Sigmoid colon (tissue), 4 donors: ENCODE results near the gene TEKT4.

Experiments used
- POLR2A ChIP-seq, 2 donors: fragments of 450-650 bp; IDR thresholded peaks; one replicate each; pipeline ENCODE4 v1.6.1; 2016; ENCODE audit warnings: antibody characterized with exemption in 2 of 2, mild to moderate bottlenecking in 2 of 2, moderate library complexity in 2 of 2
- POLR2AphosphoS5 ChIP-seq, 4 donors: sonication (generic); formaldehyde crosslinking; IDR thresholded peaks; one replicate each; pipeline ENCODE4 v1.6.1; 2017; ENCODE audit warnings: antibody characterized with exemption in 4 of 4
- TF ChIP-seq, protein P1 (sequence below), 4 experiments: fragments of 450-650 bp in 3 of 4; fragments of 200-600 bp in 1 of 4; IDR thresholded peaks; one replicate each; pipeline ENCODE4 v1.5.1; 2016 to 2019; ENCODE audit warnings: antibody characterized with exemption in 4 of 4, mild to moderate bottlenecking in 3 of 4, moderate library complexity in 2 of 4

DNA sequence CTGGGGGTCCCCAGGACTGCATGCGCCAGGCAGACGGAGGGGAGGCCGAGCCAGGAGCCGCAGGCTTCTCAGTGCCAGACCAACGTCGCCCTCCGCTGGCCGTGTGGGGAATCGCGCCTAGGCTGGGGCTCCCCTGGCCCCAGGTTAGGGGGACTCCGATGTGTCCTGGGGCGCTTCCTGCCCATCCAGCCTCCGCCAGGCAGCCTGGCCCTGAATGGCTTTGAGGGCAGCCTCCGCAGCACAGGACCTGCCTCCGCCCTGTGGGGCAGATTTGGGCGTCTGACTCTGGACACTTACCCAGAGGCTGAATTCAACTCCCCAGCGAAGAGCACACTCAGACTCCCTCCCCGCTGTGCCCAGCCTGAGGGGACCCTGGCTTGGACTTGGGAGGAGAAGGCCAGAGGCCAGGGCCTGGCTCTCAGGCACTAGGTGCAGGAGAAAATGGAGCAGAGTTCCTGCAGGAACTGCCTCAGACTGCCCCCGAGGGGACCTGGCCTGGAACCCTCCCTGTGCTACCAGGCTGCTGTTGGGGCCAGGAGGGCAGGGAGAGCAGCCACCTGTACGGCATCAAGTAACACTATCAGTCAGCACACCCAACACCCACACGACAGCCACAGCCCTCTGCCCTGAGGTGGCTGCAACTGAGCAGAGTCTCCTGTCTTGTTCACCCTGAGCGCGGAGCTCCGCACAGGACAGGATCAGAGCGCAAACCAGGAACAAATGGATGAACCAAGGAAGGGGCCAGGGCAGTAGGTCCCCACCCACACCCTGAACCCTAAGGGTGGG, 597 bp upstream of the TEKT4 start:
- TF ChIP-seq POLR2AphosphoS5 (IDR thresholded peaks at IDR 0.05) (no peak), POLR2A (IDR thresholded peaks at IDR 0.05) (no peak)
- TF ChIP-seq, protein P1, sequence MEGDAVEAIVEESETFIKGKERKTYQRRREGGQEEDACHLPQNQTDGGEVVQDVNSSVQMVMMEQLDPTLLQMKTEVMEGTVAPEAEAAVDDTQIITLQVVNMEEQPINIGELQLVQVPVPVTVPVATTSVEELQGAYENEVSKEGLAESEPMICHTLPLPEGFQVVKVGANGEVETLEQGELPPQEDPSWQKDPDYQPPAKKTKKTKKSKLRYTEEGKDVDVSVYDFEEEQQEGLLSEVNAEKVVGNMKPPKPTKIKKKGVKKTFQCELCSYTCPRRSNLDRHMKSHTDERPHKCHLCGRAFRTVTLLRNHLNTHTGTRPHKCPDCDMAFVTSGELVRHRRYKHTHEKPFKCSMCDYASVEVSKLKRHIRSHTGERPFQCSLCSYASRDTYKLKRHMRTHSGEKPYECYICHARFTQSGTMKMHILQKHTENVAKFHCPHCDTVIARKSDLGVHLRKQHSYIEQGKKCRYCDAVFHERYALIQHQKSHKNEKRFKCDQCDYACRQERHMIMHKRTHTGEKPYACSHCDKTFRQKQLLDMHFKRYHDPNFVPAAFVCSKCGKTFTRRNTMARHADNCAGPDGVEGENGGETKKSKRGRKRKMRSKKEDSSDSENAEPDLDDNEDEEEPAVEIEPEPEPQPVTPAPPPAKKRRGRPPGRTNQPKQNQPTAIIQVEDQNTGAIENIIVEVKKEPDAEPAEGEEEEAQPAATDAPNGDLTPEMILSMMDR (IDR thresholded peaks at IDR 0.05) = peak in 1 of 4 experiments; percentile 10
